Large intestine (tissue), 3 donors: Measurements from ENCODE around the gene SMPD4. TPM values are rescaled to one million over a fixed set of nuclear protein-coding genes. Genes with fewer than 3 reads are reported as not detected.
"Not testable (repeated sequence)": the region's sequence is repeated elsewhere in the genome, so short reads cannot be mapped to it uniquely, and the experiment has no call there.

Experiments
- DNase-seq, 2 donors: peaks; one replicate each; pipeline versions ENCODE4 v3.0.0 to v3.0.0-alpha.2; 2013
- H3K27ac ChIP-seq: one replicate; pipeline ENCODE4 v1.5.1; 2013; ENCODE audit warnings: low read length
- H3K27me3 ChIP-seq: 2 replicates; pipeline ENCODE4 v1.6.1; 2013; ENCODE audit warnings: low read length; ENCODE audit not compliant: control insufficient read depth, insufficient read depth
- H3K36me3 ChIP-seq: 2 replicates; pipeline ENCODE4 v1.6.1; 2013; ENCODE audit warnings: low read length; ENCODE audit not compliant: control insufficient read depth, insufficient read depth
- H3K4me1 ChIP-seq: one replicate; pipeline ENCODE4 v1.6.1; 2013; ENCODE audit warnings: low read length; ENCODE audit not compliant: control insufficient read depth, insufficient read depth
- H3K4me3 ChIP-seq: one replicate; pipeline ENCODE4 v1.5.1; 2013; ENCODE audit warnings: low read length
- H3K9me3 ChIP-seq: one replicate; pipeline ENCODE4 v1.6.1; 2013; ENCODE audit warnings: mild to moderate bottlenecking, low read depth, low read length, moderate library complexity; ENCODE audit not compliant: control insufficient read depth
- WGBS: methylation state at CpG from one replicate; pipeline ENCODE4 v1.1.5; 2013; ENCODE audit warnings: low lambda C conversion rate; ENCODE audit not compliant: insufficient coverage; 5-methylcytosine and 5-hydroxymethylcytosine counted together
- polyA plus RNA-seq: library from polyadenylated mRNA; unstranded; fragments of 120-200 nt; gene quantifications from one replicate; pipeline ENCODE4 v1.2.1, GENCODE V29; 2013

The SMPD4 gene
- polyA plus RNA-seq, 1 donor: 50.1 TPM

DNA sequence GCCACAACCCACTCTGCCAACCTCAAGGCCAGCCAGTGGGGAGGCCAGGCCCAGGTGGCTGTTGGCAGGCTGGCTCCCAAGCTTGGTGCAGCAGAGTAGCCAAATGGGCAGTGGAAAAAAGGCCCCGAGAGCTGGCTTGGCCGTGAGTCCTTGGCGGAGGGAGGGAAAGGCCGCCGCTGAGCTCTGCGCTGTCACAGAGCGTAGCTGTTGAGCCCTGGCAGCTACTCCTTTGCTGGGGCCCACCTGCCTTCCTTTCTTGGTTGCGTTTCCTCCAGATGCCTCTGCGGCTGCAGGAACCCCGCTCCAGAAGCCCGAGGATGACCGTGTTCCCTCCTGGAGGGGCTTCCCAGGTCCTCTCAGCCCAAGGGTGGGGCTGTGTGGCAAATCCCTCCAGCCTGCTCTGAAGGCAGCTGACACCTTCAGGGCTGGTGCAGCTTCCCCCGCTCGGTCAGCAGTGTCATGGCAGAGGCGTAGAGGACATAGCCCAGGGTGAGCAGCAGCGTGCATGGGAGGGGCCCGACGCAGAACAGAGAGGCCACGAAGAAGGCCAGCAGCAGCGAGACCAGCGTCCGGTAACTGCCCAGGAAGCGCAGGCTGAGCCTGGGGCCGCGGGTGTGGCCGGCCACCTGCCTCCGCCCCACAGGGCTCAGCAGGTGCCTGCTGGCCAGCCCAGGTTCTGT, 29.1 kb downstream of the SMPD4 start:
- not testable (repeated sequence) for H3K4me3 ChIP-seq, DNase-seq, H3K4me1 ChIP-seq, H3K9me3 ChIP-seq, H3K27ac ChIP-seq, H3K27me3 ChIP-seq
- WGBS: no CpG with 5 or more reads among the region's 27 CpGs
- H3K36me3 ChIP-seq: peaks cover 28% of the 10 kb centered on the region

DNA sequence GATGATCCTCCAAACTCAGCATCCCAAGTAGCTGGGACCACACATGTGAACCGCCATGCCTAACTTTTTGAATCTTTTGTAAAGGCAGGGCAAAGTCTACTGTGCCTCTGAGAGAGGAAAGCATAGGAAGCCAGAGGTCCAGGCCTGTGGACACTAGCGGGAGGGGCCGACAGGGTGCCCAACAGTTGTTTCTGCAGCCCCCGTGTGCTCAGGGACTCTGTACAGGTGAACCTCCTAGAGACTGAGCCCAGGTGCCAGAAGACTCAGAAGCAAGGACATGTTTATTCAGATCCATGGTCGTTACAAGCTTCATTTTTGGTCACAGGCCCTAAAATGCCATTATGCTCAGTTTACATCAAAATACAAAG, 30.3 kb downstream of the SMPD4 start:
- not testable (repeated sequence) for DNase-seq, H3K27me3 ChIP-seq, H3K4me1 ChIP-seq, H3K27ac ChIP-seq, H3K4me3 ChIP-seq, H3K9me3 ChIP-seq
- no CpG with 5 or more reads among the region's 5 CpGs for WGBS
- H3K36me3 ChIP-seq: peaks cover 28% of the 10 kb centered on the region

DNA sequence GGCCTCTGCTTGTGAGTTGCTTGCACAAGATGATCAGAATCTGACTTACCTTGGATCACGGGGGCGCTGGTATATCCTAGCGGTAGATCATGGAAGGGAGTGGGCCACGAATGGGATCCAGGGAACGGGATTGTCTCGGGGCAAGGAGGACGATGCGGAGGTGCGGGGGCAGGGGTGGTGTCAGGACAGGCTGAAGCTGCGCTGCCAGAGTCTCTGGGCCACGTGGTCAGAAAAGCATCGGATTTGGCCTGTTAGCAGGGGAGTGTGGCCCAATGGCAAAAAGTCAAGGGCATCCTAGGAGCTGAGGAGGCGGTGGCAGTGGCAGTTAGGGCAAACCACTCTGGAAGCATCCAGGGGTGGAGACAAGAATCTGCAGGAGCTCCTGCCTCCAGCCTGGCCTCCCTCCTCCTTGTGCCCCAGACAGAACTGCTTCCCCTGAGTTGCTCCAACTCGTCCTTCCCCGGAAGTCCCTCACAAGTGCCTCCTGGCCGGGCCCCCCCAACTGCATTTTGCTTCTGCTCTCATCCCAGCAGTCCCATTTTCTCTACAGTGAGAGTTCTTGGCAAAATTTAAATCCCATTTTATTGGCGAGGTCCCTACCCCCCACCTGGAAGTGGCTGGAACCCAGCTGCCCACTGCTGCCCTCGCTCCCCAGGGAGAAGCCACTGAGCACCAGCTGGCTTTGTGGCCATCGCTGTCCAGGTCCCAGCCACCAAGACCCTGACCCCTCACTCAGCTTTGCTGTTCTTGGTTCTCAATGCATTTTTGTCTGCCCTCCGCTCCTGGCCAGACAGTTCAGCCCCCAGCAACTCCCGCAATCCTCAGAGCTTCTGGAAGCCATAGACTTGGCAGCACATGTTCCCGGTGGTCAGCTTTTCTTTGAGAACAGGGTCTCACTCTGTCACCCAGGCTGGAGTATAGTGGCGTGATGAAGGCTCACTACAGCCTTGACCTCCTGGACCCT, 30.9 kb downstream of the SMPD4 start:
- WGBS: no CpG with 5 or more reads among the region's 23 CpGs

DNA sequence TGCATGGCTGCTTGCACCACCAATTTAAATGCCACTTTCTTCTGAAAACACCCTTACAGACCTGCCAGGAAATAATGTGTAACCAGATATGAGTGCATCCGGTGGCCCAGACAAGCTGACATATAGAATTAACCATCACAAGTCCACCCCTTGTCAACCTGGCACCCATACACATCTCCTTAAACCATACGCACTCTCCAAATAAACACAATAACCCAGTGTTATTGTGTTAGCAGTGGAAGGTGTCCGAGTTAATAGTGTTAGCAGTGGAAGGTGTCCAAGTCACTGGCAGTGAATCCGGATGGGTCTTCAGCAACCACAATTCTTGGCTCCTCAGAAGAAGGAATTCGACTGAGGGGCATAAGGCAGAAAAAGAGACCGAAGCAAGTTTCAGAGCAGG, 32.9 kb downstream of the SMPD4 start:
- not testable (repeated sequence) for H3K4me3 ChIP-seq, H3K9me3 ChIP-seq, H3K4me1 ChIP-seq, DNase-seq, H3K27ac ChIP-seq, H3K27me3 ChIP-seq
- WGBS: 70% methylated on average over 2 of the region's 6 CpGs
- peaks cover 14% of the 10 kb centered on the region for H3K36me3 ChIP-seq

More for the DNA sequence above, 30.9 kb downstream of the SMPD4 start:
- Histone ChIP-seq H3K4me1 (no peaks in the 10 kb centered on the region), H3K4me3 (no peak overlapping the region), H3K9me3 (no peaks in the 10 kb centered on the region), H3K36me3 (peaks cover 26% of the 10 kb centered on the region), H3K27me3 (peaks cover 5% of the 10 kb centered on the region), H3K27ac (no peak overlapping the region)
- no peak for DNase-seq

DNA sequence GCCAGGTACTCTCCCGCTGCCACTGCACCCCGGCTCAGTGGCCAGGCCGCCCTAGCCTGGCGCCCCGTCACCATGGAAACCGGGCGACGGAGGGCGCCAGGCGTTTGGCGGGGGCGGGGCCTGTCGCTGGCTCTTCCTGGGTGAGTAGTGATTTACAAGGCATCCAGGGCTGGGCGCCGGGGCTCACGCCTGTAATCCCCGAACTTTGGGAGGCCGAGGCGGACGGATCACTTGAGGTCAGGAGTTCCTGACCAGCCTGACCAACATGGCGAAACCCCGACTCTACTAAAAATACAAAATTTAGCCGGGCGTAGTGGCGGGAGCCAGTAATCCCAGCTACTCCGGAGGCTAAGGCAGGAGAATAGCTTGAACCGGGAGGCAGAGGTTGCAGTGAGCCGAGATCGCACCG, 36.4 kb downstream of the SMPD4 start, which contains the start of gene CCDC74B:
Gene CCDC74B (minus strand): TSS at position 107 of the 409 bp plus-strand sequence. CDS start 116 bp downstream, outside the sequence.
- not testable (repeated sequence) for H3K4me1 ChIP-seq, H3K27ac ChIP-seq, H3K36me3 ChIP-seq, H3K9me3 ChIP-seq
- peaks cover 15% of the 10 kb centered on the region for H3K27me3 ChIP-seq
- peak within 1 kb of the TSS; percentile 23 for H3K4me3 ChIP-seq
- WGBS: no CpG with 5 or more reads among the region's 30 CpGs
- DNase-seq: peak in 1 of 2 donors; percentile 13

GRCh38 chr2:130143266-130144039, 37.9 kb downstream of the SMPD4 start:
- H3K27ac ChIP-seq, H3K36me3 ChIP-seq, H3K4me1 ChIP-seq, H3K4me3 ChIP-seq, DNase-seq, H3K9me3 ChIP-seq: not testable (repeated sequence)
- peaks cover 15% of the 10 kb centered on the region for H3K27me3 ChIP-seq
- WGBS: no CpG with 5 or more reads among the region's 28 CpGs

GRCh38 chr2:130142396-130143265, 38.8 kb downstream of the SMPD4 start:
- not testable (repeated sequence) for DNase-seq

GRCh38 chr2:130141645-130142370, 39.6 kb downstream of the SMPD4 start:
- not testable (repeated sequence) for DNase-seq, H3K4me1 ChIP-seq, H3K9me3 ChIP-seq, H3K36me3 ChIP-seq, H3K27ac ChIP-seq, H3K4me3 ChIP-seq
- H3K27me3 ChIP-seq: peaks cover 15% of the 10 kb centered on the region
- no CpG with 5 or more reads among the region's 22 CpGs for WGBS

More at GRCh38 chr2:130142396-130143265, 38.8 kb downstream of the SMPD4 start:
- not testable (repeated sequence) for H3K4me1 ChIP-seq, H3K27ac ChIP-seq, H3K36me3 ChIP-seq, H3K9me3 ChIP-seq, H3K4me3 ChIP-seq
- H3K27me3 ChIP-seq: peaks cover 15% of the 10 kb centered on the region
- no CpG with 5 or more reads among the region's 13 CpGs for WGBS

- not testable (repeated sequence) for H3K9me3 ChIP-seq, DNase-seq, H3K4me1 ChIP-seq, H3K4me3 ChIP-seq, H3K36me3 ChIP-seq, H3K27ac ChIP-seq
- no CpG with 5 or more reads among the region's 6 CpGs for whole genome bisulfite sequencing
- H3K27me3 ChIP-seq: peaks cover 13% of the 10 kb centered on the region
These were observed 40.4 kb downstream of the SMPD4 start for GRCh38 chr2:130141002-130141401.
